CD14-positive monocyte (primary cell): Measurements from ENCODE around the gene LAMB4. TPM values are rescaled to one million over a fixed set of nuclear protein-coding genes. Genes with fewer than 3 reads are reported as not detected.

Experiments used
- DNase-seq, 3 donors: peaks; one replicate each; pipeline ENCODE4 v3.0.0-alpha.2; 2011 to 2022
- H2AFZ ChIP-seq: 2 replicates; pipeline ENCODE4 v1.6.0; 2012; ENCODE audit warnings: mild to moderate bottlenecking, low read depth, low read length, inconsistent platforms; ENCODE audit not compliant: insufficient read depth, poor library complexity, severe bottlenecking
- H3K27ac ChIP-seq, 2 donors: 1 replicate in 1 of 2; 2 replicates in 1 of 2; pipeline ENCODE4 v1.5.1; 2012 to 2013; ENCODE audit warnings: low read length in 2 of 2, control low read depth in 1 of 2, inconsistent platforms in 1 of 2, low read depth in 1 of 2, mild to moderate bottlenecking in 1 of 2
- H3K27me3 ChIP-seq, 2 donors: one replicate each; pipeline versions ENCODE4 v1.6.0 to v1.6.1; 2011 to 2013; ENCODE audit warnings: low read length in 2 of 2; ENCODE audit not compliant: control insufficient read depth in 2 of 2, insufficient read depth in 2 of 2
- H3K36me3 ChIP-seq, 2 donors: replicated peaks in 1 of 2; 1 replicate in 1 of 2; 2 replicates in 1 of 2; pipeline versions ENCODE4 v1.5.1 to v1.6.1; 2012 to 2013; ENCODE audit warnings: low read length in 2 of 2, control low read depth in 1 of 2, inconsistent platforms in 1 of 2, mild to moderate bottlenecking in 1 of 2; ENCODE audit not compliant: insufficient read depth in 2 of 2, control insufficient read depth in 1 of 2
- H3K4me1 ChIP-seq, 2 donors: 1 replicate in 1 of 2; 2 replicates in 1 of 2; pipeline versions ENCODE4 v1.5.1 to v1.6.1; 2012 to 2013; ENCODE audit warnings: low read length in 2 of 2, control low read depth in 1 of 2, inconsistent platforms in 1 of 2, mild to moderate bottlenecking in 1 of 2, moderate library complexity in 1 of 2; ENCODE audit not compliant: insufficient read depth in 2 of 2, control insufficient read depth in 1 of 2
- H3K4me2 ChIP-seq: replicated peaks from 2 replicates; pipeline ENCODE3; 2012; ENCODE audit warnings: low read length, moderate library complexity, mild to moderate bottlenecking; ENCODE audit not compliant: poor library complexity, severe bottlenecking; ENCODE audit errors: extremely low read depth
- H3K4me3 ChIP-seq, 3 experiments: fragments of 200-600 bp in 1 of 3; sonication (generic) in 1 of 3; replicated peaks in 1 of 3; 1 replicate in 2 of 3; 2 replicates in 1 of 3; pipeline ENCODE4 v1.5.1; 2011 to 2013; ENCODE audit warnings: low read length in 3 of 3, mild to moderate bottlenecking in 3 of 3, control low read depth in 2 of 3, low read depth in 2 of 3, inconsistent platforms in 1 of 3, moderate library complexity in 1 of 3
- H3K79me2 ChIP-seq: 2 replicates; pipeline ENCODE4 v1.6.0; 2012; ENCODE audit warnings: mild to moderate bottlenecking, control low read depth, inconsistent platforms, low read length, moderate library complexity; ENCODE audit not compliant: insufficient read depth
- H3K9ac ChIP-seq: 2 replicates; pipeline ENCODE4 v1.6.0; 2017; ENCODE audit warnings: low read length, mild to moderate bottlenecking; ENCODE audit not compliant: insufficient read depth, poor library complexity, severe bottlenecking
- H3K9me3 ChIP-seq, 2 donors: replicated peaks in 1 of 2; 1 replicate in 1 of 2; 2 replicates in 1 of 2; pipeline versions ENCODE4 v1.5.1 to v1.6.1; 2012 to 2013; ENCODE audit warnings: low read length in 2 of 2, control low read depth in 1 of 2; ENCODE audit not compliant: control insufficient read depth in 1 of 2, insufficient read depth in 1 of 2
- H4K20me1 ChIP-seq: 2 replicates; pipeline ENCODE4 v1.6.0; 2012; ENCODE audit warnings: mild to moderate bottlenecking, low read length, control low read depth, moderate library complexity; ENCODE audit not compliant: insufficient read depth
- H3K27ac Mint-ChIP-seq, 7 donors: one replicate each; pipeline ENCODE4 v1.8.0; 2020; ENCODE audit warnings: mild to moderate bottlenecking in 7 of 7, mixed read lengths in 7 of 7, moderate library complexity in 6 of 7, inconsistent platforms in 2 of 7
- H3K27me3 Mint-ChIP-seq, 3 donors: one replicate each; pipeline ENCODE4 v1.8.0; 2021 to 2022; ENCODE audit warnings: low read depth in 3 of 3, mild to moderate bottlenecking in 3 of 3, mixed read lengths in 3 of 3, moderate library complexity in 3 of 3, inconsistent platforms in 1 of 3
- H3K36me3 Mint-ChIP-seq, 2 donors: one replicate each; pipeline ENCODE4 v1.8.0; 2020; ENCODE audit warnings: mixed read lengths in 2 of 2, inconsistent platforms in 1 of 2, mild to moderate bottlenecking in 1 of 2
- H3K4me1 Mint-ChIP-seq: one replicate; pipeline ENCODE4 v1.8.0; 2020; ENCODE audit warnings: mild to moderate bottlenecking, mixed read lengths
- H3K4me3 Mint-ChIP-seq, 2 donors: one replicate each; pipeline ENCODE4 v1.8.0; 2020; ENCODE audit warnings: mild to moderate bottlenecking in 2 of 2, mixed read lengths in 2 of 2, moderate library complexity in 1 of 2
- H3K9me3 Mint-ChIP-seq, 7 donors: one replicate each; pipeline ENCODE4 v1.8.0; 2020 to 2022; ENCODE audit warnings: mixed read lengths in 7 of 7, mild to moderate bottlenecking in 6 of 7, moderate library complexity in 6 of 7, inconsistent platforms in 2 of 7
- WGBS: methylation state at CpG from one replicate; pipeline ENCODE4 v1.1.5; 2013; ENCODE audit warnings: missing lambda C conversion rate; ENCODE audit not compliant: insufficient coverage; 5-methylcytosine and 5-hydroxymethylcytosine counted together
- intact Hi-C, 2 donors: fragments of 100-400 bp; cut with micrococcal nuclease; formaldehyde crosslinking; loops; one replicate each; pipeline versions ENCODE4 v1.15.0 to v1.15.1; 2023
- polyA plus RNA-seq, 3 donors: library from polyadenylated mRNA; depleted of rRNA in 1 of 3; unstranded in 2 of 3; stranded (reverse) in 1 of 3; fragments of 300-500 nt in 2 of 3; fragments of >200 nt in 1 of 3; fragmentation: Illumina TruSeq in 2 of 3; gene quantifications; 1 replicate in 2 of 3; 2 replicates in 1 of 3; pipeline ENCODE4 v1.2.3, GENCODE V29; 2012 to 2021
- TF ChIP-seq, protein P1 (sequence below): fragments of 200-600 bp; IDR thresholded peaks from one replicate; pipeline ENCODE4 v1.8.0; 2022; ENCODE audit warnings: antibody characterized with exemption, mild to moderate bottlenecking

The LAMB4 gene
- polyA plus RNA-seq, 3 donors: not detected

DNA sequence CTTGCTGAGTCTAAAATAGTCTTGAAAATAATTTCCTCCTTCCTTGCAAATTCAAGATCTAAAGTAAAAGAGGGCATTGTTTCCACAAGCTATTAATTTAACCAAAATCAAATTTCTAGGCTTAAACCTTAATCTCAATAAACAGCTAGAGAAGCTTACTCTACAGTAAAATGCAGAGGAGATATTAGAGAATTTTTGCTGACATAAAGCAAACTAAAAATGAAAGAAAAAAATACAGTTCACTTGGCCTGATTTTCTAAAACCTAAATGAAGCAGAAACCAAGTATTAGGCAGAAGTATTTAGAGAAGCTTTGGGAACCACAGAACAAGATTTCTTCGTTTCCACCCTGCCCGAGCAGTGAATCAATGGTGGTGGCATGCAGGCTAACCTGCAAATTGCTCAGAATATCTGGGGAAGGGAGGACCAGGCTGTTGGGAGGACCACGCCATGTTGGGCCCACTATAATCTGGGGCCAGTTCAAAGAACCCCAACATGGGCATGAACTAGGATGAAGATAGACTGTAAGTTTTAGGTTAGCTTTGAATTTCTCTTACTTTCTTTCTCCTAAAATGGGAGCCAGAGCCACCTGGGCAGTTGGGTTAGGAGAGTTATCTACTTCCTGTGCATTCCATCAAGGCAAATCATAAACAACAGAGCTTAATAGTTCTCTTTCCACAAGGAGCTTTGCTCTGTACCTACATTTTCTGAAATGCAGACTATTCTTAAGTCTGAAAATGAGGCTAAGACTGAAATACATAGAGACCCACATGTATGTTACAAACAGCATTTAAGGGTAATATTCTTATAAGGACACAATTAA lies 131.3 kb downstream of the LAMB4 start:
- H3K36me3 Mint-ChIP-seq: peaks cover 0 to 5% of the 10 kb centered on the region in 2 donors
- Histone ChIP-seq H3K4me2 (no peak overlapping the region), H3K79me2 (no peaks in the 10 kb centered on the region), H3K27me3 (peaks cover 36 to 66% of the 10 kb centered on the region in 2 donors), H3K9me3 (peaks cover 0 to 8% of the 10 kb centered on the region in 2 donors), H3K4me3 (no peak overlapping the region), H3K36me3 (no peaks in the 10 kb centered on the region), H3K9ac (no peak overlapping the region), H4K20me1 (no peaks in the 10 kb centered on the region), H3K4me1 (peaks cover 6 to 26% of the 10 kb centered on the region in 2 donors), H2AFZ (no peak overlapping the region), H3K27ac (no peak overlapping the region)
- DNase-seq: no peak
- peaks cover 14% of the 10 kb centered on the region for H3K4me1 Mint-ChIP-seq
- peaks cover 47 to 71% (median 59%) of the 10 kb centered on the region in 3 donors for H3K27me3 Mint-ChIP-seq
- H3K9me3 Mint-ChIP-seq: peaks cover 0 to 13% (median 3%) of the 10 kb centered on the region in 7 donors
- intact Hi-C loops: no loop called here
- WGBS: 80% methylated on average over 2 of the region's 3 CpGs
- H3K27ac Mint-ChIP-seq: no peak overlapping the region
- H3K4me3 Mint-ChIP-seq: no peak overlapping the region
- TF ChIP-seq, protein P1, sequence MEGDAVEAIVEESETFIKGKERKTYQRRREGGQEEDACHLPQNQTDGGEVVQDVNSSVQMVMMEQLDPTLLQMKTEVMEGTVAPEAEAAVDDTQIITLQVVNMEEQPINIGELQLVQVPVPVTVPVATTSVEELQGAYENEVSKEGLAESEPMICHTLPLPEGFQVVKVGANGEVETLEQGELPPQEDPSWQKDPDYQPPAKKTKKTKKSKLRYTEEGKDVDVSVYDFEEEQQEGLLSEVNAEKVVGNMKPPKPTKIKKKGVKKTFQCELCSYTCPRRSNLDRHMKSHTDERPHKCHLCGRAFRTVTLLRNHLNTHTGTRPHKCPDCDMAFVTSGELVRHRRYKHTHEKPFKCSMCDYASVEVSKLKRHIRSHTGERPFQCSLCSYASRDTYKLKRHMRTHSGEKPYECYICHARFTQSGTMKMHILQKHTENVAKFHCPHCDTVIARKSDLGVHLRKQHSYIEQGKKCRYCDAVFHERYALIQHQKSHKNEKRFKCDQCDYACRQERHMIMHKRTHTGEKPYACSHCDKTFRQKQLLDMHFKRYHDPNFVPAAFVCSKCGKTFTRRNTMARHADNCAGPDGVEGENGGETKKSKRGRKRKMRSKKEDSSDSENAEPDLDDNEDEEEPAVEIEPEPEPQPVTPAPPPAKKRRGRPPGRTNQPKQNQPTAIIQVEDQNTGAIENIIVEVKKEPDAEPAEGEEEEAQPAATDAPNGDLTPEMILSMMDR: no peak

DNA sequence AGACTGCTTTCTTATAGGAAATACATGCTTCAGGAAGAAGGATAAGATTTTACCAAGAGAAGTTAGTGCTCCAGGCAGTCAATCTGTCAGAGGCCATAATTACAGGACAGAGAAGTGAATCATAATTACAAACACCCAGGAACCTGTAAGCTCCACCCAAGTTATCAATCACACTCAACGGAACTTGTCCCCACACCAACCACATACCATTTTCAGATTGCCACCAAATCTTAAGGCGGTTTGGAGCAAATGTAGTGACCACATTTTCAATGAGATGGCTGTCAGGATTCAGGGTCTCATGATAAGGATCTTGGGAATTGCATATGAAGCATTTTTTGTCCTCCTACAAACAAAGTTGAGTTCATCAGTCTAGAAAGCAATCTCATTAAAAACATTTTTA lies 132.0 kb downstream of the LAMB4 start:
- Histone ChIP-seq H3K4me1 (peaks cover 6 to 20% of the 10 kb centered on the region in 2 donors), H2AFZ (no peak overlapping the region), H3K4me2 (no peak overlapping the region), H3K27ac (no peak overlapping the region), H3K27me3 (peaks cover 31 to 61% of the 10 kb centered on the region in 2 donors), H4K20me1 (no peaks in the 10 kb centered on the region), H3K4me3 (no peak overlapping the region), H3K9me3 (peaks cover 0 to 7% of the 10 kb centered on the region in 2 donors), H3K36me3 (no peaks in the 10 kb centered on the region), H3K9ac (no peak overlapping the region), H3K79me2 (no peaks in the 10 kb centered on the region)
- H3K36me3 Mint-ChIP-seq: peaks cover 0 to 5% of the 10 kb centered on the region in 2 donors
- peaks cover 43 to 65% (median 53%) of the 10 kb centered on the region in 3 donors for H3K27me3 Mint-ChIP-seq
- H3K4me3 Mint-ChIP-seq: no peak overlapping the region
- H3K27ac Mint-ChIP-seq: no peak overlapping the region
- H3K4me1 Mint-ChIP-seq: peaks cover 14% of the 10 kb centered on the region
- TF ChIP-seq, protein P1: no peak
- H3K9me3 Mint-ChIP-seq: peaks cover 0 to 9% (median 3%) of the 10 kb centered on the region in 7 donors
- intact Hi-C loops: no loop called here
- WGBS: no CpG with 5 or more reads among the region's 2 CpGs
- DNase-seq: no peak
